ENCODE data around the gene SEPTIN1.

GRCh38 chr16:30372725-30373124 is 9.6 kb downstream of the SEPTIN1 start:
- TF ChIP-seq CTCF (IDR thresholded peaks at IDR 0.05) (no peak), POLR2AphosphoS5 (IDR thresholded peaks at IDR 0.05) (no peak), POLR2A (IDR thresholded peaks at IDR 0.05; ENCODE audit: low read depth) (no peak), EP300 (IDR thresholded peaks at IDR 0.05) (no peak)

Measured in esophagus muscularis mucosa (tissue), 4 donors.